GM12878 (cell line): ENCODE measurements around the gene SLC2A4RG. TPM values are rescaled to one million over a fixed set of nuclear protein-coding genes. Genes with fewer than 3 reads are reported as not detected.

ENCODE experiments used
- ATAC-seq: fragments of 200-7000 bp; cut with Tn5 transposase; 3 replicates; pipeline ENCODE4 v1.9.1; 2020; ENCODE audit warnings: mild to moderate bottlenecking, moderate library complexity
- BruUV-seq: library from RNA; stranded (reverse); fragments of 400-500 nt; replicated peaks from 2 replicates; lab custom pipeline; 2021; lab: Mats Ljungman, UMichigan
- CTCF ChIA-PET: fragments of 300-600 bp; sonication (Branson Sonifier 250); formaldehyde crosslinking; extraction: SDS; loops from one replicate; lab custom pipeline; 2021; ENCODE audit warnings: inconsistent platforms; lab: Yijun Ruan, JAX
- POLR2A ChIA-PET: fragments of 350-600 bp; formaldehyde crosslinking; extraction: SDS; loops from one replicate; lab custom pipeline; 2021; ENCODE audit warnings: inconsistent platforms; lab: Charles Lee
- RAD21 ChIA-PET: fragments of 300-600 bp; sonication (Branson Sonifier 250); formaldehyde crosslinking; loops from one replicate; lab custom pipeline; 2023; ENCODE audit warnings: antibody characterized with exemption; ENCODE audit not compliant: unreplicated experiment; lab: Charles Lee
- SMC1A ChIA-PET: fragments of 300-600 bp; sonication (Branson Sonifier 250); formaldehyde crosslinking; loops from one replicate; lab custom pipeline; 2023; ENCODE audit not compliant: unreplicated experiment, uncharacterized antibody; lab: Charles Lee
- DNase-seq: peaks from one replicate; pipeline ENCODE4 v3.0.0-alpha.2; 2011; ENCODE audit warnings: low read depth, low spot score
- FAIRE-seq: peaks from 3 replicates; lab custom pipeline; 2011; peaks lifted over from hg19 to GRCh38; lab: Jason Lieb, UNC
- H2AFZ ChIP-seq: 2 replicates; pipeline ENCODE4 v1.6.0; 2011; ENCODE audit warnings: low read depth, low read length, control low read depth; ENCODE audit not compliant: control insufficient read depth
- H3K27ac ChIP-seq: 2 replicates; pipeline ENCODE4 v1.5.1; 2011; ENCODE audit warnings: control low read depth; ENCODE audit not compliant: control insufficient read depth, insufficient read depth
- H3K27me3 ChIP-seq, 2 experiments: replicated peaks in 1 of 2; 2 replicates each; pipeline versions ENCODE4 v1.6.0 to v1.6.1; 2011; ENCODE audit warnings: low read length in 1 of 2; ENCODE audit not compliant: control insufficient read depth in 2 of 2, insufficient read depth in 2 of 2
- H3K36me3 ChIP-seq, 2 experiments: 2 replicates each; pipeline ENCODE4 v1.5.1; 2011; ENCODE audit warnings: low read length in 1 of 2; ENCODE audit not compliant: control insufficient read depth in 2 of 2, insufficient read depth in 2 of 2
- H3K4me1 ChIP-seq: 2 replicates; pipeline ENCODE4 v1.6.1; 2011; ENCODE audit warnings: mild to moderate bottlenecking, low read length, moderate library complexity, mixed read lengths; ENCODE audit not compliant: control insufficient read depth, insufficient read depth
- H3K4me2 ChIP-seq: 2 replicates; pipeline ENCODE4 v1.6.0; 2011; ENCODE audit warnings: control low read depth; ENCODE audit not compliant: control insufficient read depth, insufficient read depth
- H3K4me3 ChIP-seq: fragments of 200-600 bp; sonication (generic); 2 replicates; pipeline ENCODE4 v1.5.1; 2016
- H3K79me2 ChIP-seq: 2 replicates; pipeline ENCODE4 v1.6.0; 2011; ENCODE audit warnings: low read length; ENCODE audit not compliant: control insufficient read depth, insufficient read depth
- H3K9ac ChIP-seq: 2 replicates; pipeline ENCODE4 v1.8.0; 2011; ENCODE audit warnings: low read length, control low read depth, mixed read lengths; ENCODE audit not compliant: control insufficient read depth, insufficient read depth
- H3K9me3 ChIP-seq: replicated peaks from 3 replicates; pipeline ENCODE4 v1.5.1; 2011; ENCODE audit warnings: mild to moderate bottlenecking, low read length; ENCODE audit not compliant: control insufficient read depth, insufficient read depth
- H4K20me1 ChIP-seq: 2 replicates; pipeline ENCODE4 v1.6.0; 2011; ENCODE audit not compliant: control insufficient read depth, insufficient read depth
- BCL11A ChIP-seq: IDR thresholded peaks from 2 replicates; pipeline ENCODE4 v1.6.1; 2011; ENCODE audit warnings: low read depth, low read length
- CREB1 ChIP-seq: IDR thresholded peaks from 2 replicates; pipeline ENCODE4 v1.6.1; 2012; ENCODE audit warnings: low read depth, mild to moderate bottlenecking, inconsistent platforms
- NFIC ChIP-seq: IDR thresholded peaks from 2 replicates; pipeline ENCODE4 v1.6.1; 2012; ENCODE audit warnings: low read depth, mild to moderate bottlenecking, inconsistent platforms, low read length, moderate library complexity
- NFXL1 ChIP-seq: fragments of 450-650 bp; IDR thresholded peaks from 2 replicates; pipeline ENCODE4 v1.6.1; 2017; ENCODE audit warnings: antibody characterized with exemption, mild to moderate bottlenecking, borderline replicate concordance
- PKNOX1 ChIP-seq: fragments of 450-650 bp; IDR thresholded peaks from 2 replicates; pipeline ENCODE4 v1.6.1; 2016; ENCODE audit warnings: mild to moderate bottlenecking
- PML ChIP-seq: IDR thresholded peaks from 2 replicates; pipeline ENCODE4 v1.6.1; 2012; ENCODE audit warnings: low read length, inconsistent platforms
- RAD51 ChIP-seq: fragments of 450-650 bp; IDR thresholded peaks from 2 replicates; pipeline ENCODE4 v1.6.1; 2016; ENCODE audit warnings: moderate library complexity, mild to moderate bottlenecking, inconsistent platforms
- RB1 ChIP-seq: fragments of 450-650 bp; formaldehyde crosslinking; IDR thresholded peaks from 2 replicates; pipeline ENCODE4 v1.6.1; 2017; ENCODE audit warnings: mild to moderate bottlenecking, borderline replicate concordance
- RBBP5 ChIP-seq: fragments of 200-600 bp; sonication (generic); conservative IDR thresholded peaks from 2 replicates; pipeline ENCODE4 v1.6.1; 2016
- RELA ChIP-seq: fragments of 450-650 bp; IDR thresholded peaks from 2 replicates; pipeline ENCODE4 v1.8.0; 2014; ENCODE audit warnings: borderline replicate concordance; ENCODE audit not compliant: partially characterized antibody
- SP1 ChIP-seq: IDR thresholded peaks from one replicate; pipeline ENCODE4 v1.6.1; 2011; ENCODE audit warnings: low read depth, low read length
- YY1 ChIP-seq: IDR thresholded peaks from 2 replicates; pipeline ENCODE4 v1.6.1; 2011; ENCODE audit warnings: low read depth, mild to moderate bottlenecking, low read length
- ZBED1 ChIP-seq: IDR thresholded peaks from 2 replicates; pipeline ENCODE4 v1.6.1; 2016; ENCODE audit warnings: borderline replicate concordance
- ZNF274 ChIP-seq: IDR thresholded peaks from one replicate; pipeline ENCODE4 v1.8.0; 2011; ENCODE audit not compliant: insufficient read length, insufficient read depth
- ZNF687 ChIP-seq: fragments of 450-650 bp; IDR thresholded peaks from 2 replicates; pipeline ENCODE4 v1.6.1; 2017; ENCODE audit warnings: mild to moderate bottlenecking, moderate library complexity
- WGBS: methylation state at CpG from one replicate; pipeline ENCODE4 v1.1.6; 2016; ENCODE audit warnings: low lambda C conversion rate; ENCODE audit not compliant: insufficient replicate concordance, insufficient coverage; ENCODE audit errors: missing lambda C conversion rate; 5-methylcytosine and 5-hydroxymethylcytosine counted together
- in situ Hi-C: fragments of 300-500 bp; cut with MboI; formaldehyde crosslinking; loops from 9 replicates; pipeline ENCODE4 v1.14.3; 2018; ENCODE audit warnings: mixed read lengths
- intact Hi-C: fragments of 100-400 bp; cut with micrococcal nuclease; formaldehyde crosslinking; loops from one replicate; pipeline ENCODE4 v1.14.2; 2022; ENCODE audit not compliant: unreplicated experiment
- polyA plus RNA-seq, 11 experiments: library from polyadenylated mRNA; depleted of rRNA in 4 of 11; unstranded in 6 of 11; stranded (reverse) in 5 of 11; fragments of >200 nt; fragmentation: Nextera tagmentation in 4 of 11; fragmentation: Illumina TruSeq in 1 of 11; extraction: Ambion mirVana in 4 of 11; extraction: Trizol in 1 of 11; gene quantifications; 1 replicate in 1 of 11; 2 replicates in 10 of 11; pipeline versions ENCODE4 v1.2.1 to v1.2.3, GENCODE V29; 2011 to 2016; ENCODE audit warnings: inconsistent platforms in 2 of 11, missing spikeins in 2 of 11, low read depth in 1 of 11
- total RNA-seq, 4 experiments: library from RNA; depleted of rRNA in 3 of 4; stranded (reverse); fragments of >200 nt in 3 of 4; fragmentation: Illumina TruSeq in 1 of 4; extraction: Trizol in 1 of 4; gene quantifications; 2 replicates each; pipeline versions ENCODE4 v1.2.1 to v1.2.3, GENCODE V29; 2013 to 2021
- TF ChIP-seq, protein P1 (sequence below): fragments of 450-650 bp; formaldehyde crosslinking; IDR thresholded peaks from 2 replicates; pipeline ENCODE4 v1.5.0; 2022; ENCODE audit warnings: mild to moderate bottlenecking, missing genetic modification characterization
- TF ChIP-seq, protein P2 (sequence below): fragments of 450-650 bp; IDR thresholded peaks from 2 replicates; pipeline ENCODE4 v1.6.1; 2017; ENCODE audit warnings: borderline replicate concordance

The SLC2A4RG gene
- total and polyA plus RNA-seq, 10 of the 15 experiments (the other 5 are each of a cell fraction or from before 2014, with no cell fraction given), result 0.34 to 65.9 (median 13.3) TPM

DNA sequence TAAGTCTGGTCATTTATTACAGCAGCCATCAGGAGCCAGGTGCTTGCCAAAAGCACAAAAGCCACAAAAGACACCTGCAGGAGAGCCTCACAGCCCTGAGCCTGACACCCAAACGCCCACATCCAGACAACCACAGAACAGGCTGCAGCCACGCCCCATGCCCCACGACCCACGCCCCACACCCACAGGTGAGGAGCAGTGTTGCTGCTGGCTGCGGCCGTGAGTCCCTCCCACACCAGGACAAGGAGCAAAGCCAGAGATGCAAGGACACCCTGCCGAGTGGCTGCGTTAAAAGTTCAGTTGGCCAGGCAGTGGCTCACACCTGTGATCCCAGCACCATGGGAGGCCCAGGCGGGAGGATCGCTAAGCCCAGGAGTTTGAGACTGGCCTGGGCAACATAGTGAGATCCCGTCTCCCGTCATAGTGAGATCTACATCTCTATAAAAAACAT lies 43.0 kb downstream of the SLC2A4RG start:
- ATAC-seq (no peak; the same call in 1 of the 3 replicates), FAIRE-seq (no peak), DNase-seq (no peak)
- Histone ChIP-seq H3K4me2 (no peak overlapping the region), H3K4me3 (no peak overlapping the region), H2AFZ (no peak overlapping the region), H3K9ac (no peak overlapping the region), H3K27ac (no peak overlapping the region), H3K36me3 (no peaks in the 10 kb centered on the region), H3K79me2 (no peaks in the 10 kb centered on the region), H3K4me1 (peaks cover 8% of the 10 kb centered on the region), H4K20me1 (no peaks in the 10 kb centered on the region), H3K27me3 (no peaks in the 10 kb centered on the region), H3K9me3 (peaks cover 3% of the 10 kb centered on the region; the same call in 1 of the 3 replicates)
- in situ Hi-C loops (no loop called here), intact Hi-C loops (no loop called here)
- POLR2A ChIA-PET, result no interaction called here
- RAD21 ChIA-PET, result interaction anchor here (1.3 kb wide), 1 partner anchor 82 kb away, joined by 4 read pairs; the partner anchor contains the start of gene TPD52L2
- no TSS peak for BruUV-seq
- WGBS, result 64% methylated on average over 12 of the region's 12 CpGs
- SMC1A ChIA-PET, result no interaction called here
- CTCF ChIA-PET, result interaction anchor here (1.3 kb wide), 1 partner anchor 77 kb away, joined by 5 read pairs; no protein-coding TSS in a partner anchor
- TF ChIP-seq NFXL1, result no peak
- TF ChIP-seq NFIC, result no peak
- no peak for TF ChIP-seq ZNF274
- TF ChIP-seq RELA, result no peak
- TF ChIP-seq, protein P1, sequence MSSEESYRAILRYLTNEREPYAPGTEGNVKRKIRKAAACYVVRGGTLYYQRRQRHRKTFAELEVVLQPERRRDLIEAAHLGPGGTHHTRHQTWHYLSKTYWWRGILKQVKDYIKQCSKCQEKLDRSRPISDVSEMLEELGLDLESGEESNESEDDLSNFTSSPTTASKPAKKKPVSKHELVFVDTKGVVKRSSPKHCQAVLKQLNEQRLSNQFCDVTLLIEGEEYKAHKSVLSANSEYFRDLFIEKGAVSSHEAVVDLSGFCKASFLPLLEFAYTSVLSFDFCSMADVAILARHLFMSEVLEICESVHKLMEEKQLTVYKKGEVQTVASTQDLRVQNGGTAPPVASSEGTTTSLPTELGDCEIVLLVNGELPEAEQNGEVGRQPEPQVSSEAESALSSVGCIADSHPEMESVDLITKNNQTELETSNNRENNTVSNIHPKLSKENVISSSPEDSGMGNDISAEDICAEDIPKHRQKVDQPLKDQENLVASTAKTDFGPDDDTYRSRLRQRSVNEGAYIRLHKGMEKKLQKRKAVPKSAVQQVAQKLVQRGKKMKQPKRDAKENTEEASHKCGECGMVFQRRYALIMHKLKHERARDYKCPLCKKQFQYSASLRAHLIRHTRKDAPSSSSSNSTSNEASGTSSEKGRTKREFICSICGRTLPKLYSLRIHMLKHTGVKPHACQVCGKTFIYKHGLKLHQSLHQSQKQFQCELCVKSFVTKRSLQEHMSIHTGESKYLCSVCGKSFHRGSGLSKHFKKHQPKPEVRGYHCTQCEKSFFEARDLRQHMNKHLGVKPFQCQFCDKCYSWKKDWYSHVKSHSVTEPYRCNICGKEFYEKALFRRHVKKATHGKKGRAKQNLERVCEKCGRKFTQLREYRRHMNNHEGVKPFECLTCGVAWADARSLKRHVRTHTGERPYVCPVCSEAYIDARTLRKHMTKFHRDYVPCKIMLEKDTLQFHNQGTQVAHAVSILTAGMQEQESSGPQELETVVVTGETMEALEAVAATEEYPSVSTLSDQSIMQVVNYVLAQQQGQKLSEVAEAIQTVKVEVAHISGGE (CRISPR knock-in tag), result no peak
- no peak for TF ChIP-seq PML
- TF ChIP-seq RAD51, result no peak
- no peak for TF ChIP-seq ZBED1
- no peak for TF ChIP-seq RBBP5
- TF ChIP-seq RB1, result no peak
- TF ChIP-seq SP1, result no peak
- TF ChIP-seq ZNF687, result no peak
- no peak for TF ChIP-seq PKNOX1
- TF ChIP-seq, protein P2, sequence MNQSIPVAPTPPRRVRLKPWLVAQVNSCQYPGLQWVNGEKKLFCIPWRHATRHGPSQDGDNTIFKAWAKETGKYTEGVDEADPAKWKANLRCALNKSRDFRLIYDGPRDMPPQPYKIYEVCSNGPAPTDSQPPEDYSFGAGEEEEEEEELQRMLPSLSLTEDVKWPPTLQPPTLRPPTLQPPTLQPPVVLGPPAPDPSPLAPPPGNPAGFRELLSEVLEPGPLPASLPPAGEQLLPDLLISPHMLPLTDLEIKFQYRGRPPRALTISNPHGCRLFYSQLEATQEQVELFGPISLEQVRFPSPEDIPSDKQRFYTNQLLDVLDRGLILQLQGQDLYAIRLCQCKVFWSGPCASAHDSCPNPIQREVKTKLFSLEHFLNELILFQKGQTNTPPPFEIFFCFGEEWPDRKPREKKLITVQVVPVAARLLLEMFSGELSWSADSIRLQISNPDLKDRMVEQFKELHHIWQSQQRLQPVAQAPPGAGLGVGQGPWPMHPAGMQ, result no peak
- TF ChIP-seq BCL11A, result no peak
- TF ChIP-seq YY1, result no peak
- no peak for TF ChIP-seq CREB1
